ENCODE measurements around the gene WBP2NL.
"Not testable (repeated sequence)": the region's sequence is repeated elsewhere in the genome, so short reads cannot be mapped to it uniquely, and the experiment has no call there.

The WBP2NL gene

GRCh38 chr22:41998361-41999261, at the start of gene WBP2NL:
Gene WBP2NL, plus strand, starts transcription at chr22:41998788. Its CDS starts 31 bp downstream, at chr22:41998819.
- no peak for DNase-seq (ENCODE audit: low read depth)
- H3K4me3 ChIP-seq (ENCODE audit: low read depth, low read length) = peak within 1 kb of the TSS; percentile 25; the same call in 1 of the 2 replicates
- TF ChIP-seq, protein P1, sequence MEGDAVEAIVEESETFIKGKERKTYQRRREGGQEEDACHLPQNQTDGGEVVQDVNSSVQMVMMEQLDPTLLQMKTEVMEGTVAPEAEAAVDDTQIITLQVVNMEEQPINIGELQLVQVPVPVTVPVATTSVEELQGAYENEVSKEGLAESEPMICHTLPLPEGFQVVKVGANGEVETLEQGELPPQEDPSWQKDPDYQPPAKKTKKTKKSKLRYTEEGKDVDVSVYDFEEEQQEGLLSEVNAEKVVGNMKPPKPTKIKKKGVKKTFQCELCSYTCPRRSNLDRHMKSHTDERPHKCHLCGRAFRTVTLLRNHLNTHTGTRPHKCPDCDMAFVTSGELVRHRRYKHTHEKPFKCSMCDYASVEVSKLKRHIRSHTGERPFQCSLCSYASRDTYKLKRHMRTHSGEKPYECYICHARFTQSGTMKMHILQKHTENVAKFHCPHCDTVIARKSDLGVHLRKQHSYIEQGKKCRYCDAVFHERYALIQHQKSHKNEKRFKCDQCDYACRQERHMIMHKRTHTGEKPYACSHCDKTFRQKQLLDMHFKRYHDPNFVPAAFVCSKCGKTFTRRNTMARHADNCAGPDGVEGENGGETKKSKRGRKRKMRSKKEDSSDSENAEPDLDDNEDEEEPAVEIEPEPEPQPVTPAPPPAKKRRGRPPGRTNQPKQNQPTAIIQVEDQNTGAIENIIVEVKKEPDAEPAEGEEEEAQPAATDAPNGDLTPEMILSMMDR (IDR thresholded peaks at IDR 0.05; ENCODE audit: control insufficient read depth, extremely low read depth, insufficient read depth) = no peak

DNA sequence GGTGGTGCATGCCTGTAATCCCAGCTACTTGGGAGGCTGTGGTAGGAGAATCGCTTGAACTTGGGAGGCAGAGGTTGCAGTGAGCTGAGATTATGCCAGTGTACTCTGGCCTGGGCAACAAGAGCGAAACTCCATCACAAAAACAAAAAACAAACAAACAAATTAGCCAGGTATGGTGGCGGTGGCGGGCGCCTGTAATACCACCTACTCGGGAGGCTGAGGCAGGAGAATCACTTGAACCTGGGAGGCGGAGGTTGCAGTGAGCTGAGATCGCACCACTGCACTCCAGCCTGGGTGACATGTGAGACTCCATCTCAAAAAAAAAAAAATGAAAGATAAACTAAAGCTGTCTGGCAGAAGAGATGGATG, 49.7 kb upstream of the WBP2NL start:
- not testable (repeated sequence) for H3K4me3 ChIP-seq (ENCODE audit: low read depth, low read length); DNase-seq (ENCODE audit: low read depth)

DNA sequence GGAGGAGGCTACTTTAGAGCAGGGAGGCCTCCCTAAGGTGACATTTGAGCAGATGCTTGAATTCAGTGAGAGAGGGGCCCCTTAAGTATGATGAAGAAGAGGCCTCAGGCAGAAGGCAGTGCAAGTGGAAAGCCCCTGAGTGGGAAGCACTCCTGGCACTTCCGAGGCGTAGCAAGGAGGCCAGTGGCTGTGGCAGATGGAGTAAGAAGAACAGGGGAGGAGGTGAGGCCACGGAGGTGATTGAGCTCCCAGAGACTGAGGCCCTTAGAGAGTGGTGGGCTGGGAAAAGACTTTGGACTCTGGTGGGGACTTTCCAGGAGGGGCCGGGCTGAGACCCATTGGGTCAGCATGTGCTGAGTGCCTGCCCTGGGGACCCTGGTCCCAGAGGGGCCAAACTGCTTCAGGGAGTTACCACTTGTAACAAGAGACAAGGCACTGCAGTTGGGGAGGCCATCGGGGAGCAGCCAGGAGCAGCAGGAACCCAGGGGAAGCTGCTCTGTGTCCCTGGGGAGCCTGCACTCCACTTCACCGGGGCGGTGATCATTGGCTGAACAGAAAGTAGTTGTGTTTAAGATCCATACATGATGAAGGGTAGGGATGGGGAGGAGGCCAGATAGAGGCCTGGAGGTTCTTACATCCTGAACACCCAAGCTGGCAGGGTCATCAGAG, 49.2 kb upstream of the WBP2NL start:
- DNase-seq (ENCODE audit: low read depth) = no peak
- TF ChIP-seq, protein P1 (IDR thresholded peaks at IDR 0.05; ENCODE audit: control insufficient read depth, extremely low read depth, insufficient read depth) = no peak
- no peak overlapping the region for H3K4me3 ChIP-seq (ENCODE audit: low read depth, low read length)

DNA sequence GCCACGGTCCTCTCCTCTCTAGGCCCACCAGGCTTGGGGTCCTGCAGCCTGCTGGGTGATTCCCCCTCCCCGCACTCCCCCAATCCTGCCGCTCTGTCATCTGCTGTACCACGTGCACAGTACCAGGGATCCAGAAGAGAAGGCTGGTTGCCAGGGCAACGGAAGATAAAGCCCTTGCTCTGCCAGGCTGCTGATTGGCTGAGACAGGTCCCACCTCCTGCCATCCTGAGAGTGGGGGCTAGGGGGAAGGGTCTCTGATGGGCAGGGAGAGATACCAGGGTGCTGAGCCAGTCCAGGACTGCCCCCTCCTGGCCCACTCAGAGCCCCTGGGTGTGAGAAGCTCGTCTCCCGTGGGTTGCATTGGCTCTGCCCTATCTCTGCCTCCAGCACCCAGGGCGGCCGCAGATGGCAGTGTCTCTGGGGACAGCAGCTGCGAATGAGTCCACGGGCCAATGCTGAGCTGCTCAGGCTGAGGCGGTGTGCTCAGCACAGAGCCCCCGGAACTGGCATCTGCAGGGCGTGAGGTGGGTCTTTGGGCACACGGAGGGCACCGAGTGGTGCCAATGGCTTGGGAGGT, 46.6 kb upstream of the WBP2NL start, which contains the start of gene SMIM45:
Gene SMIM45, plus strand, starts transcription at position 253 of the 577 bp plus-strand sequence.
- H3K4me3 ChIP-seq (ENCODE audit: low read depth, low read length) = no peak within 1 kb of the TSS
- TF ChIP-seq, protein P1 (IDR thresholded peaks at IDR 0.05; ENCODE audit: control insufficient read depth, extremely low read depth, insufficient read depth) = no peak
- DNase-seq (ENCODE audit: low read depth) = no peak

- TF ChIP-seq, protein P1 (IDR thresholded peaks at IDR 0.05; ENCODE audit: control insufficient read depth, extremely low read depth, insufficient read depth) = no peak
- no peak for DNase-seq (ENCODE audit: low read depth)
Measured at GRCh38 chr22:41952713-41953112, 45.9 kb upstream of the WBP2NL start.

GRCh38 chr22:41957941-41958556, 40.5 kb upstream of the WBP2NL start:
- H3K4me3 ChIP-seq (ENCODE audit: low read depth, low read length) = no peak overlapping the region
- DNase-seq (ENCODE audit: low read depth) = no peak
- TF ChIP-seq, protein P1 (IDR thresholded peaks at IDR 0.05; ENCODE audit: control insufficient read depth, extremely low read depth, insufficient read depth) = no peak

More at GRCh38 chr22:41952713-41953112, 45.9 kb upstream of the WBP2NL start:
- no peak overlapping the region for H3K4me3 ChIP-seq (ENCODE audit: low read depth, low read length)

All from LNCaP clone FGC (cell line).